Erythroblast (primary cell): ENCODE measurements around the gene ERC2.

Experiments used
- GATA1 ChIP-seq: IDR thresholded peaks from 2 replicates; pipeline ENCODE4 v1.6.1; 2011; ENCODE audit warnings: low read depth, mild to moderate bottlenecking, control low read depth, low read length, moderate library complexity
- POLR2A ChIP-seq: IDR thresholded peaks from 2 replicates; pipeline ENCODE4 v1.6.1; 2011; ENCODE audit warnings: mild to moderate bottlenecking, low read length

- no peak for TF ChIP-seq POLR2A
- TF ChIP-seq GATA1: no peak
Observed at GRCh38 chr3:55494976-55495375, 973.3 kb downstream of the ERC2 start.
